ENCODE data around the gene PNLIPRP1.

- TF ChIP-seq CTCF (IDR thresholded peaks at IDR 0.05) (no peak), POLR2A (IDR thresholded peaks at IDR 0.05) (no peak)
Observed at GRCh38 chr10:116597543-116597942, 6.8 kb downstream of the PNLIPRP1 start.
